GM10266 (cell line): ENCODE results near the gene SCT.

Experiments used
- DNase-seq: peaks from one replicate; pipeline ENCODE4 v3.0.0; 2012; ENCODE audit errors: extremely low spot score
- CTCF ChIP-seq: IDR thresholded peaks from 2 replicates; pipeline ENCODE4 v1.5.1; 2012; ENCODE audit warnings: mild to moderate bottlenecking, low read depth; ENCODE audit not compliant: control insufficient read depth, insufficient read depth; ENCODE audit errors: missing control alignments

SCT gene

GRCh38 chr11:625636-626268 lies 1.2 kb downstream of the SCT start:
- no peak for TF ChIP-seq CTCF
- DNase-seq: no peak

GRCh38 chr11:624705-625635 lies 2.0 kb downstream of the SCT start, which contains the start of gene CDHR5:
TSS of gene CDHR5 (minus strand) at chr11:624955. CDS start at chr11:624902, 53 bp downstream.
- no peak for DNase-seq
- no peak for TF ChIP-seq CTCF

- no peak for DNase-seq
- TF ChIP-seq CTCF: no peak
Observed at GRCh38 chr11:623999-624704, 2.8 kb downstream of the SCT start.

- DNase-seq: no peak
- TF ChIP-seq CTCF: no peak
Observed at GRCh38 chr11:623349-623869, 3.6 kb downstream of the SCT start.

- no peak for TF ChIP-seq CTCF
- DNase-seq: no peak
Observed at GRCh38 chr11:621838-622237, 5.1 kb downstream of the SCT start.

GRCh38 chr11:620935-621814 lies 5.8 kb downstream of the SCT start:
- DNase-seq: no peak
- TF ChIP-seq CTCF: no peak
